H1 (cell line): Measurements from ENCODE around the gene WDR44. TPM values are rescaled to one million over a fixed set of nuclear protein-coding genes. Genes with fewer than 3 reads are reported as not detected.

ENCODE experiments used
- CTCF ChIA-PET: fragments of 300-600 bp; sonication (Branson Sonifier 250); formaldehyde crosslinking; loops from one replicate; lab custom pipeline; 2021; ENCODE audit not compliant: partially characterized antibody; lab: Charles Lee
- POLR2A ChIA-PET: fragments of 300-600 bp; sonication (Branson Sonifier 250); formaldehyde crosslinking; loops from one replicate; lab custom pipeline; 2021; ENCODE audit warnings: inconsistent platforms; ENCODE audit not compliant: partially characterized antibody; lab: Charles Lee
- DNase-seq, 2 experiments: peaks; one replicate each; pipeline versions ENCODE4 v3.0.0 to v3.0.0-alpha.2; 2010 to 2022; ENCODE audit warnings: low spot score in 2 of 2, low read depth in 1 of 2, mixed read lengths in 1 of 2
- FAIRE-seq: peaks from 2 replicates; lab custom pipeline; 2011; peaks lifted over from hg19 to GRCh38; lab: Jason Lieb, UNC
- H2AFZ ChIP-seq: 2 replicates; pipeline ENCODE4 v1.8.1; 2012; ENCODE audit warnings: low read length, inconsistent platforms
- H2AK5ac ChIP-seq: 2 replicates; pipeline ENCODE4 v1.6.1; 2013; ENCODE audit warnings: low read depth, low read length
- H2BK120ac ChIP-seq: replicated peaks from 2 replicates; pipeline ENCODE3; 2013; ENCODE audit warnings: low read depth, low read length, inconsistent platforms
- H2BK12ac ChIP-seq: 2 replicates; pipeline ENCODE4 v1.6.1; 2013; ENCODE audit warnings: low read depth, low read length
- H2BK15ac ChIP-seq: 2 replicates; pipeline ENCODE4 v1.6.1; 2013; ENCODE audit warnings: low read length
- H2BK20ac ChIP-seq: 2 replicates; pipeline ENCODE4 v1.6.1; 2013; ENCODE audit warnings: low read length
- H2BK5ac ChIP-seq: 2 replicates; pipeline ENCODE4 v1.6.1; 2013; ENCODE audit warnings: low read depth, low read length
- H3K14ac ChIP-seq: 2 replicates; pipeline ENCODE4 v1.6.1; 2013; ENCODE audit warnings: inconsistent platforms; ENCODE audit not compliant: insufficient read length
- H3K18ac ChIP-seq: 2 replicates; pipeline ENCODE4 v1.6.1; 2013; ENCODE audit warnings: low read length; ENCODE audit errors: extremely low read depth
- H3K23ac ChIP-seq: 2 replicates; pipeline ENCODE4 v1.6.1; 2013; ENCODE audit warnings: inconsistent platforms; ENCODE audit not compliant: insufficient read length
- H3K23me2 ChIP-seq: 2 replicates; pipeline ENCODE4 v1.6.1; 2013; ENCODE audit warnings: low read depth, low read length
- H3K27ac ChIP-seq: 2 replicates; pipeline ENCODE4 v1.6.1; 2011; ENCODE audit warnings: low read depth, low read length, inconsistent platforms
- H3K27me3 ChIP-seq, 4 experiments: replicated peaks in 1 of 4; 1 replicate in 1 of 4; 2 replicates in 3 of 4; pipeline versions ENCODE4 v1.6.1 to v1.8.1; 2011 to 2013; ENCODE audit warnings: low read length in 3 of 4, mild to moderate bottlenecking in 3 of 4, inconsistent platforms in 2 of 4, mixed read lengths in 2 of 4, moderate library complexity in 1 of 4; ENCODE audit not compliant: control insufficient read depth in 3 of 4, insufficient read depth in 3 of 4; ENCODE audit errors: extremely low read depth in 1 of 4
- H3K36me3 ChIP-seq, 4 experiments: 2 replicates each; pipeline versions ENCODE4 v1.6.1 to v1.8.1; 2011 to 2013; ENCODE audit warnings: mild to moderate bottlenecking in 4 of 4, low read length in 3 of 4, moderate library complexity in 2 of 4, control low read depth in 1 of 4, inconsistent platforms in 1 of 4; ENCODE audit not compliant: insufficient read depth in 4 of 4, control insufficient read depth in 2 of 4
- H3K4ac ChIP-seq: replicated peaks from 2 replicates; pipeline ENCODE3; 2013; ENCODE audit warnings: low read length, low read depth, mixed read lengths, inconsistent platforms; ENCODE audit not compliant: insufficient read length
- H3K4me1 ChIP-seq, 4 experiments: replicated peaks in 1 of 4; 1 replicate in 1 of 4; 2 replicates in 3 of 4; pipeline versions ENCODE4 v1.6.1 to v1.8.1; 2011 to 2013; ENCODE audit warnings: low read length in 3 of 4, inconsistent platforms in 2 of 4, mixed read lengths in 1 of 4; ENCODE audit not compliant: insufficient read depth in 4 of 4, control insufficient read depth in 3 of 4
- H3K4me2 ChIP-seq, 2 experiments: 2 replicates each; pipeline versions ENCODE4 v1.6.1 to v1.8.1; 2011 to 2013; ENCODE audit warnings: low read depth in 2 of 2, low read length in 2 of 2, control low read depth in 1 of 2, inconsistent platforms in 1 of 2, mild to moderate bottlenecking in 1 of 2; ENCODE audit not compliant: insufficient read depth in 1 of 2
- H3K4me3 ChIP-seq, 4 experiments: fragments of 200-600, 300-600 bp in 1 of 4; sonication (generic), shearing (Covaris generic), sonication (Bioruptor Twin) in 1 of 4; 2 replicates each; pipeline versions ENCODE4 v1.5.1 to v1.8.1; 2011 to 2016; ENCODE audit warnings: low read length in 4 of 4, low read depth in 3 of 4, control low read depth in 2 of 4, inconsistent platforms in 2 of 4, mild to moderate bottlenecking in 2 of 4, mixed read lengths in 1 of 4, moderate library complexity in 1 of 4; ENCODE audit not compliant: insufficient read depth in 2 of 4; ENCODE audit errors: extremely low read depth in 1 of 4
- H3K56ac ChIP-seq: replicated peaks from 2 replicates; pipeline ENCODE3; 2013; ENCODE audit warnings: low read depth, mild to moderate bottlenecking, mixed read lengths, low read length, inconsistent platforms; ENCODE audit not compliant: insufficient read length
- H3K79me1 ChIP-seq: 2 replicates; pipeline ENCODE4 v1.6.1; 2013; ENCODE audit warnings: low read depth, low read length, control low read depth
- H3K79me2 ChIP-seq, 2 experiments: 2 replicates each; pipeline versions ENCODE4 v1.6.1 to v1.8.1; 2012 to 2013; ENCODE audit warnings: low read length in 2 of 2, mild to moderate bottlenecking in 2 of 2, inconsistent platforms in 1 of 2; ENCODE audit not compliant: insufficient read depth in 2 of 2, control insufficient read depth in 1 of 2
- H3K9ac ChIP-seq, 4 experiments: replicated peaks in 1 of 4; 1 replicate in 1 of 4; 2 replicates in 3 of 4; pipeline versions ENCODE4 v1.6.1 to v1.8.1; 2011 to 2013; ENCODE audit warnings: low read depth in 3 of 4, low read length in 3 of 4, control low read depth in 2 of 4, mild to moderate bottlenecking in 2 of 4, moderate library complexity in 2 of 4, inconsistent platforms in 1 of 4; ENCODE audit errors: extremely low read depth in 1 of 4
- H3K9me3 ChIP-seq, 2 experiments: 2 replicates each; pipeline versions ENCODE4 v1.6.1 to v1.8.1; 2012 to 2013; ENCODE audit warnings: mild to moderate bottlenecking in 2 of 2, moderate library complexity in 2 of 2, control low read depth in 1 of 2, inconsistent platforms in 1 of 2, low read depth in 1 of 2, low read length in 1 of 2, mixed read lengths in 1 of 2; ENCODE audit not compliant: insufficient read depth in 2 of 2
- H4K20me1 ChIP-seq, 2 experiments: replicated peaks in 1 of 2; 2 replicates each; pipeline versions ENCODE3 to v1.8.1; 2011 to 2013; ENCODE audit warnings: inconsistent platforms in 2 of 2, low read length in 2 of 2, mild to moderate bottlenecking in 1 of 2; ENCODE audit not compliant: insufficient read depth in 2 of 2, control insufficient read depth in 1 of 2
- H4K5ac ChIP-seq: 2 replicates; pipeline ENCODE4 v1.6.1; 2013; ENCODE audit warnings: low read length, low read depth, mixed read lengths, inconsistent platforms; ENCODE audit not compliant: insufficient read length
- H4K8ac ChIP-seq: 2 replicates; pipeline ENCODE4 v1.8.0; 2013; ENCODE audit warnings: mild to moderate bottlenecking, moderate library complexity, low read length, inconsistent platforms; ENCODE audit not compliant: insufficient read depth; ENCODE audit errors: extremely low read depth
- H4K91ac ChIP-seq: replicated peaks from 2 replicates; pipeline ENCODE3; 2013; ENCODE audit warnings: low read length, mixed read lengths, inconsistent platforms; ENCODE audit not compliant: insufficient read length
- ATF3 ChIP-seq: IDR thresholded peaks from 2 replicates; pipeline ENCODE4 v1.6.1; 2011; ENCODE audit warnings: low read depth, mild to moderate bottlenecking, low read length; ENCODE audit not compliant: insufficient read depth
- BACH1 ChIP-seq: IDR thresholded peaks from 2 replicates; pipeline ENCODE4 v1.6.1; 2012; ENCODE audit warnings: low read length, improper control_type of control experiment
- BCL11A ChIP-seq, 2 experiments: IDR thresholded peaks; one replicate each; pipeline ENCODE4 v1.6.1; 2011; ENCODE audit warnings: low read depth in 2 of 2, low read length in 2 of 2, mild to moderate bottlenecking in 2 of 2
- CBX8 ChIP-seq: fragments of 300-800, 300-1000 bp; sonication (generic); IDR thresholded peaks from 2 replicates; pipeline ENCODE4 v1.7.1; 2016; ENCODE audit warnings: low read depth, low read length, borderline replicate concordance
- CEBPB ChIP-seq: IDR thresholded peaks from 2 replicates; pipeline ENCODE4 v1.6.1; 2012; ENCODE audit warnings: low read depth, low read length
- JUN ChIP-seq: IDR thresholded peaks from 2 replicates; pipeline ENCODE4 v1.6.1; 2011; ENCODE audit warnings: low read depth, mild to moderate bottlenecking, improper control_type of control experiment, low read length
- RBBP5 ChIP-seq: IDR thresholded peaks from 2 replicates; pipeline ENCODE4 v1.7.1; 2012; ENCODE audit warnings: low read depth, mild to moderate bottlenecking, inconsistent platforms, low read length, moderate library complexity, borderline replicate concordance
- SAP30 ChIP-seq: fragments of 300-600 bp; sonication (generic); IDR thresholded peaks from 2 replicates; pipeline ENCODE4 v1.7.1; 2012; ENCODE audit warnings: low read length, moderate library complexity, mild to moderate bottlenecking, inconsistent platforms; ENCODE audit not compliant: insufficient read depth, insufficient replicate concordance
- SP1 ChIP-seq: IDR thresholded peaks from 2 replicates; pipeline ENCODE4 v1.6.1; 2011; ENCODE audit warnings: low read depth, low read length
- SP2 ChIP-seq: IDR thresholded peaks from 2 replicates; pipeline ENCODE4 v1.6.1; 2012; ENCODE audit warnings: mild to moderate bottlenecking, low read length, inconsistent platforms
- SRF ChIP-seq: IDR thresholded peaks from 2 replicates; pipeline ENCODE4 v1.6.1; 2011; ENCODE audit warnings: mild to moderate bottlenecking, low read depth, low read length, moderate library complexity
- SUZ12 ChIP-seq: fragments of 200-600 bp; sonication (generic); IDR thresholded peaks from 2 replicates; pipeline ENCODE4 v1.6.1; 2012; ENCODE audit warnings: mild to moderate bottlenecking, inconsistent platforms, low read length, moderate library complexity, mixed read lengths
- TBP ChIP-seq: IDR thresholded peaks from 2 replicates; pipeline ENCODE4 v1.6.1; 2011; ENCODE audit warnings: low read depth, low read length, improper control_type of control experiment
- USF2 ChIP-seq: IDR thresholded peaks from 2 replicates; pipeline ENCODE4 v1.6.1; 2011; ENCODE audit warnings: low read length, improper control_type of control experiment
- WGBS, 2 experiments: shearing (Covaris generic) in 1 of 2; methylation state at CpG; one replicate each; pipeline versions ENCODE4 v1.1.6 to v1.1.7; 2013 to 2015; ENCODE audit warnings: low lambda C conversion rate in 2 of 2, mixed read lengths in 2 of 2, inconsistent platforms in 1 of 2, low coverage in 1 of 2, missing lambda C conversion rate in 1 of 2; ENCODE audit not compliant: insufficient replicate concordance in 2 of 2, insufficient coverage in 1 of 2, insufficient read length in 1 of 2; ENCODE audit errors: extremely low coverage in 1 of 2, missing lambda C conversion rate in 1 of 2; 5-methylcytosine and 5-hydroxymethylcytosine counted together
- polyA plus RNA-seq, 7 experiments: library from polyadenylated mRNA; depleted of rRNA in 3 of 7; stranded (reverse) in 5 of 7; unstranded in 2 of 7; fragments of >200 nt in 5 of 7; fragments of 200-250 nt in 2 of 7; gene quantifications; 1 replicate in 5 of 7; 2 replicates in 1 of 7; 4 replicates in 1 of 7; pipeline versions ENCODE4 v1.2.1 to v1.2.3, GENCODE V29; 2011 to 2013; ENCODE audit warnings: missing spikeins in 2 of 7, mixed read lengths in 2 of 7
- total RNA-seq: library from RNA; stranded (reverse); fragmentation: NEBNext Ultra II Directional; extraction: Animal tissue kit (Norgen Biotek cat#: 25700); gene quantifications from 2 replicates; pipeline ENCODE4 v1.2.1, GENCODE V29; 2021

Gene WDR44
- total and polyA plus RNA-seq, 2 of the 8 experiments (the other 6 are each of a cell fraction or from before 2014, with no cell fraction given) = 5.1 to 17.2 TPM

- no peak for FAIRE-seq
- Histone ChIP-seq H4K20me1 (no peaks in the 10 kb centered on the region), H3K9me3 (no peaks in the 10 kb centered on the region), H3K79me1 (no peaks in the 10 kb centered on the region), H4K91ac (no peak overlapping the region), H3K27ac (no peak overlapping the region), H3K4ac (no peak overlapping the region), H3K79me2 (no peaks in the 10 kb centered on the region), H3K14ac (no peak overlapping the region), H3K23ac (no peak overlapping the region), H2BK15ac (no peak overlapping the region), H3K56ac (no peak overlapping the region), H3K27me3 (no peaks in the 10 kb centered on the region), H3K18ac (no peak overlapping the region), H3K23me2 (no peaks in the 10 kb centered on the region), H4K8ac (no peak overlapping the region), H2BK5ac (no peak overlapping the region), H2BK120ac (no peak overlapping the region), H2AFZ (no peak overlapping the region), H3K9ac (no peak overlapping the region), H3K36me3 (peaks cover 0 to 17% (median 0%) of the 10 kb centered on the region in 4 experiments; a peak in 1 of 8 replicates), H2BK12ac (no peak overlapping the region), H2AK5ac (no peak overlapping the region), H2BK20ac (no peak overlapping the region), H3K4me1 (no peaks in the 10 kb centered on the region), H3K4me2 (no peak overlapping the region), H3K4me3 (no peak overlapping the region), H4K5ac (no peak overlapping the region)
- DNase-seq = no peak
- 83% methylated on average over 1 of the region's 1 CpG; no CpG with 5 or more reads in 1 of the 2 experiments for WGBS, 2 experiments
- ChIA-PET POLR2A (no interaction called here), CTCF (no interaction called here)
- no peak for TF ChIP-seq BACH1
- TF ChIP-seq BCL11A (IDR thresholded peaks at IDR 0.05; ENCODE audit: low read depth in 2 of 2, low read length in 2 of 2) = no peak
- TF ChIP-seq SP2 = no peak
- TF ChIP-seq SUZ12 = no peak
- no peak for TF ChIP-seq ATF3
- TF ChIP-seq SRF = no peak
- TF ChIP-seq CEBPB = no peak
- TF ChIP-seq TBP = no peak
- TF ChIP-seq USF2 = no peak
- TF ChIP-seq JUN = no peak
- no peak for TF ChIP-seq RBBP5
- TF ChIP-seq CBX8 = no peak
- no peak for TF ChIP-seq SP1
- TF ChIP-seq SAP30 = no peak
Measured at GRCh38 chrX:118437283-118437682, 91.4 kb downstream of the WDR44 start.
